IMR-90 (cell line): ENCODE measurements around the gene MRPL19. TPM values are rescaled to one million over a fixed set of nuclear protein-coding genes. Genes with fewer than 3 reads are reported as not detected.

ENCODE experiments used
- ATAC-seq: fragments of 200-7000 bp; cut with Tn5 transposase; 2 replicates; pipeline ENCODE4 v1.9.1; 2020; ENCODE audit warnings: low read depth, mild to moderate bottlenecking, moderate library complexity
- BruUV-seq: library from RNA; stranded (reverse); fragments of 400-500 nt; replicated peaks from 2 replicates; lab custom pipeline; 2021; lab: Mats Ljungman, UMichigan
- CTCF ChIA-PET: fragments of 300-600 bp; formaldehyde crosslinking; extraction: SDS; loops from one replicate; lab custom pipeline; 2021; ENCODE audit warnings: antibody characterized with exemption; lab: Yijun Ruan, JAX
- POLR2A ChIA-PET: fragments of 300-600 bp; sonication (Branson Sonifier 250); formaldehyde crosslinking; loops from one replicate; lab custom pipeline; 2022; ENCODE audit warnings: antibody characterized with exemption; ENCODE audit not compliant: unreplicated experiment; lab: Charles Lee
- DNase-seq: peaks from one replicate; pipeline ENCODE4 v3.0.0; 2013
- H2AFZ ChIP-seq: replicated peaks from 2 replicates; pipeline ENCODE3; 2013; ENCODE audit warnings: low read length, mild to moderate bottlenecking; ENCODE audit not compliant: poor library complexity
- H2AK5ac ChIP-seq: 2 replicates; pipeline ENCODE4 v1.6.1; 2013; ENCODE audit warnings: low read depth, low read length, inconsistent platforms
- H2AK9ac ChIP-seq: replicated peaks from 2 replicates; pipeline ENCODE3; 2013; ENCODE audit warnings: mild to moderate bottlenecking, low read depth, low read length, moderate library complexity; ENCODE audit not compliant: poor library complexity
- H2BK120ac ChIP-seq: 2 replicates; pipeline ENCODE4 v1.6.1; 2013; ENCODE audit warnings: low read depth, low read length, inconsistent platforms
- H2BK15ac ChIP-seq: 3 replicates; pipeline ENCODE4 v1.6.1; 2013; ENCODE audit warnings: low read depth, low read length, inconsistent platforms
- H2BK20ac ChIP-seq: 2 replicates; pipeline ENCODE4 v1.6.1; 2013; ENCODE audit warnings: low read depth, mild to moderate bottlenecking, inconsistent platforms, low read length, moderate library complexity
- H2BK5ac ChIP-seq: 2 replicates; pipeline ENCODE4 v1.6.1; 2013; ENCODE audit warnings: mild to moderate bottlenecking, low read depth, low read length, inconsistent platforms; ENCODE audit not compliant: poor library complexity, severe bottlenecking
- H3K14ac ChIP-seq: replicated peaks from 2 replicates; pipeline ENCODE4 v1.6.1; 2013; ENCODE audit warnings: low read depth, low read length, inconsistent platforms
- H3K18ac ChIP-seq: 2 replicates; pipeline ENCODE4 v1.6.1; 2013; ENCODE audit warnings: low read depth, low read length, control low read depth
- H3K23ac ChIP-seq: 2 replicates; pipeline ENCODE4 v1.6.1; 2013; ENCODE audit warnings: low read depth, low read length, inconsistent platforms
- H3K27ac ChIP-seq: 2 replicates; pipeline ENCODE4 v1.5.1; 2013; ENCODE audit warnings: mild to moderate bottlenecking, control low read depth, low read length; ENCODE audit not compliant: insufficient read depth
- H3K27me3 ChIP-seq: 2 replicates; pipeline ENCODE4 v1.6.1; 2013; ENCODE audit warnings: low read length; ENCODE audit not compliant: control insufficient read depth, insufficient read depth
- H3K36me3 ChIP-seq: 2 replicates; pipeline ENCODE4 v1.6.1; 2013; ENCODE audit warnings: low read length, mixed read lengths; ENCODE audit not compliant: control insufficient read depth, insufficient read depth
- H3K4ac ChIP-seq: 2 replicates; pipeline ENCODE4 v1.6.1; 2013; ENCODE audit warnings: low read depth, low read length, inconsistent platforms
- H3K4me1 ChIP-seq: 2 replicates; pipeline ENCODE4 v1.6.1; 2013; ENCODE audit warnings: low read length, mixed read lengths; ENCODE audit not compliant: control insufficient read depth, insufficient read depth
- H3K4me2 ChIP-seq: 2 replicates; pipeline ENCODE4 v1.6.1; 2013; ENCODE audit warnings: low read depth, mild to moderate bottlenecking, control low read depth, low read length, moderate library complexity
- H3K4me3 ChIP-seq: 2 replicates; pipeline ENCODE4 v1.5.1; 2013; ENCODE audit warnings: low read depth, mild to moderate bottlenecking, control low read depth, low read length, moderate library complexity; ENCODE audit not compliant: insufficient read depth
- H3K56ac ChIP-seq: 2 replicates; pipeline ENCODE4 v1.6.1; 2013; ENCODE audit warnings: low read length, inconsistent platforms; ENCODE audit not compliant: insufficient read depth; ENCODE audit errors: extremely low read depth
- H3K79me1 ChIP-seq, 2 experiments: 2 replicates each; pipeline ENCODE4 v1.6.1; 2013; ENCODE audit warnings: low read length in 2 of 2, inconsistent platforms in 1 of 2, low read depth in 1 of 2
- H3K9ac ChIP-seq: 2 replicates; pipeline ENCODE4 v1.6.1; 2013; ENCODE audit warnings: low read depth, low read length, control low read depth
- H3K9me1 ChIP-seq: 2 replicates; pipeline ENCODE4 v1.6.1; 2013; ENCODE audit warnings: low read length, inconsistent platforms; ENCODE audit not compliant: insufficient read depth
- H3K9me3 ChIP-seq: 2 replicates; pipeline ENCODE4 v1.6.1; 2013; ENCODE audit warnings: low read length; ENCODE audit not compliant: control insufficient read depth, insufficient read depth
- H4K20me1 ChIP-seq: 2 replicates; pipeline ENCODE4 v1.6.1; 2013; ENCODE audit warnings: low read length, inconsistent platforms; ENCODE audit not compliant: insufficient read depth
- H4K5ac ChIP-seq: 2 replicates; pipeline ENCODE4 v1.6.1; 2013; ENCODE audit warnings: mild to moderate bottlenecking, low read depth, low read length, control low read depth
- H4K8ac ChIP-seq, 2 experiments: 2 replicates each; pipeline ENCODE4 v1.6.1; 2013; ENCODE audit warnings: low read depth in 2 of 2, low read length in 2 of 2, control low read depth in 1 of 2, inconsistent platforms in 1 of 2
- H4K91ac ChIP-seq: 2 replicates; pipeline ENCODE4 v1.6.1; 2013; ENCODE audit warnings: low read depth, low read length, inconsistent platforms; ENCODE audit not compliant: insufficient read depth
- CEBPB ChIP-seq: IDR thresholded peaks from 2 replicates; pipeline ENCODE4 v1.6.1; 2012; ENCODE audit warnings: low read depth, low read length, improper control_type of control experiment
- CHD1 ChIP-seq: IDR thresholded peaks from 2 replicates; pipeline ENCODE4 v1.6.1; 2012; ENCODE audit warnings: low read depth, low read length, improper control_type of control experiment
- FOS ChIP-seq: fragments of 150-350 bp; IDR thresholded peaks from 2 replicates; pipeline ENCODE4 v1.6.1; 2016; ENCODE audit warnings: low read depth, low read length
- MAFK ChIP-seq: IDR thresholded peaks from 2 replicates; pipeline ENCODE4 v1.6.1; 2012; ENCODE audit warnings: low read depth, low read length, improper control_type of control experiment
- MXI1 ChIP-seq: IDR thresholded peaks from 2 replicates; pipeline ENCODE4 v1.6.1; 2012; ENCODE audit warnings: low read depth, mild to moderate bottlenecking, low read length, moderate library complexity, borderline replicate concordance
- POLR2A ChIP-seq: IDR thresholded peaks from 2 replicates; pipeline ENCODE4 v1.6.1; 2012; ENCODE audit warnings: mild to moderate bottlenecking, low read depth, low read length
- USF2 ChIP-seq: fragments of 150-350 bp; IDR thresholded peaks from 2 replicates; pipeline ENCODE4 v1.6.1; 2017; ENCODE audit warnings: mild to moderate bottlenecking, antibody characterized with exemption, low read length, low read depth
- WGBS, 2 experiments: methylation state at CpG; one replicate each; pipeline versions ENCODE4 v1.1.5 to v1.1.7; 2013; ENCODE audit warnings: missing lambda C conversion rate in 2 of 2; ENCODE audit not compliant: insufficient read length in 1 of 2; ENCODE audit errors: extremely low coverage in 2 of 2; 5-methylcytosine and 5-hydroxymethylcytosine counted together
- dilution Hi-C: fragments of 300-500 bp; cut with HindIII; formaldehyde crosslinking; loops from one replicate; pipeline ENCODE4 v1.14.3; 2018; ENCODE audit warnings: low sequenced_read_pairs; ENCODE audit not compliant: unreplicated experiment
- in situ Hi-C: fragments of 300-500 bp; cut with MboI; formaldehyde crosslinking; loops from 3 replicates; pipeline ENCODE4 v1.14.3; 2019; ENCODE audit warnings: low sequenced_read_pairs, inconsistent platforms, mixed read lengths
- intact Hi-C: fragments of 100-400 bp; cut with micrococcal nuclease; formaldehyde crosslinking; loops from 2 replicates; pipeline ENCODE4 v1.10.0; 2022
- polyA plus RNA-seq, 3 experiments: library from polyadenylated mRNA; depleted of rRNA; stranded (reverse); fragments of >200 nt; gene quantifications; 2 replicates each; pipeline ENCODE4 v1.2.3, GENCODE V29; 2012; ENCODE audit warnings: low replicate concordance in 1 of 3
- total RNA-seq: library from RNA; depleted of rRNA; stranded (reverse); fragments of >200 nt; gene quantifications from 2 replicates; pipeline ENCODE4 v1.2.3, GENCODE V29; 2012

MRPL19 gene
- total and polyA plus RNA-seq, 2 of the 4 experiments (the other 2 are of a cell fraction), result 24.8 to 28.5 TPM

GRCh38 chr2:75710220-75710576, 63.6 kb downstream of the MRPL19 start:
- H3K27me3 ChIP-seq, result no peaks in the 10 kb centered on the region
- H2AK9ac ChIP-seq, result peak overlapping the region; percentile 21
- no peak overlapping the region for H2BK15ac ChIP-seq
- H3K4ac ChIP-seq, result peak overlapping the region; percentile 71
- H3K36me3 ChIP-seq, result no peaks in the 10 kb centered on the region; the same call in 1 of the 2 replicates
- H3K27ac ChIP-seq, result peak overlapping the region; percentile 85
- peak overlapping the region; percentile 94 for H3K9ac ChIP-seq
- CTCF ChIA-PET, result no interaction called here
- no peak overlapping the region; the same call in 1 of the 2 replicates for H2AK5ac ChIP-seq
- BruUV-seq, result no TSS peak
- intact Hi-C loops, result loop anchor here (1.0 kb wide), 1 partner anchor 64 kb away; the partner anchor contains the start of gene MRPL19
- peak overlapping the region; percentile 14 for H2BK5ac ChIP-seq
- peak overlapping the region; percentile 40; the same call in 1 of the 2 replicates for H2BK120ac ChIP-seq
- POLR2A ChIA-PET, result no interaction called here
- DNase-seq (no peak), ATAC-seq (peak; percentile 38)
- peak overlapping the region; percentile 32; the same call in 1 of the 2 replicates for H4K5ac ChIP-seq
- peak overlapping the region; percentile 92 to 95; a peak in 3 of 4 replicates for H4K8ac ChIP-seq
- H3K4me1 ChIP-seq, result peaks cover 2% of the 10 kb centered on the region; the same call in 1 of the 2 replicates
- H3K56ac ChIP-seq, result peak overlapping the region; percentile 75; the same call in 1 of the 2 replicates
- no peaks in the 10 kb centered on the region for H3K9me3 ChIP-seq
- H3K14ac ChIP-seq, result peak overlapping the region; percentile 75
- H3K4me3 ChIP-seq, result peak overlapping the region; percentile 49
- dilution Hi-C loops, result no loop called here
- peak overlapping the region; percentile 90 for H2AFZ ChIP-seq
- H2BK20ac ChIP-seq, result no peak overlapping the region
- WGBS, 2 experiments, result 0% methylated on average over 7 of the region's 12 CpGs; no CpG with 5 or more reads in 1 of the 2 experiments
- H3K18ac ChIP-seq, result no peak overlapping the region
- no peaks in the 10 kb centered on the region for H4K20me1 ChIP-seq
- TF ChIP-seq MAFK (no peak), CEBPB (no peak), FOS (no peak), USF2 (no peak), CHD1 (no peak), MXI1 (no peak), POLR2A (no peak)
- H3K79me1 ChIP-seq, result peaks cover 0 to 7% of the 10 kb centered on the region in 2 experiments; a peak in 2 of 4 replicates
- H3K9me1 ChIP-seq, result no peaks in the 10 kb centered on the region
- no peak overlapping the region; the same call in 1 of the 2 replicates for H4K91ac ChIP-seq
- H3K23ac ChIP-seq, result peak overlapping the region; percentile 79; the same call in 1 of the 2 replicates
- peak overlapping the region; percentile 89 for H3K4me2 ChIP-seq
- in situ Hi-C loops, result no loop called here
